GM19463 (cell line): Measurements from ENCODE around the gene ANO9.

ENCODE experiments used
- ATAC-seq: cut with Tn5 transposase; IDR thresholded peaks from one replicate; pipeline ENCODE4 v1.9.1; 2021; ENCODE audit warnings: mild to moderate bottlenecking, moderate library complexity; ENCODE audit not compliant: unreplicated experiment

The ANO9 gene

DNA sequence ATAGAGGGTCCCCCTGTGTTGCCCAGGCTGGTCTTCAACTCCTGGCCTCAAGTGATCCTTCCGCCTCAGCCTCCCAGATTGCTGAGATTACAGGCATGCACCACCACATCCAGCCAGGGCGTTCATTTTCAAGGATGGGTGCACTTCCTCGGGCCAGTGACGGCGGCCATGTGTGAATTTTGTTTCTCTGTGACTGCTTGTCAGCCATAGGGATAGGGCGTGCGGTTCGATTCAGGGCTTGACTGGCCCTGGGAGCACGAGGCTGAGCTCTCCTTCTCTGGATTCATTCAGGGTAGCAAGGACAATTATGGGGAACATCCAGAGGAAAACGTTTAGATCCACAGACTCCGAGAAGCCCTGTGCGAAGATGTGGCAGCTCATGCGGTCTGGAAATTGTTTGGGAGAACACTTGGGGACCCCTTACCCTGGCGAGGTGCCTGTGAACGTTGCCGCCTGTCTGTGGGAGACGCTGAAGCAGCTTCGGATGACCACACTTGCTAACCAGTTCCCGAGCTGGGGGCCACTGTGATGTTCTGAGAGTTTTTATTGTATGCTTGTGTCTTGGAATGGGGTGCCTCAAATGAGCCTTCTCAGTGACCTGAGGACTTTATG, 11.2 kb upstream of the ANO9 start:
- ATAC-seq: no peak

DNA sequence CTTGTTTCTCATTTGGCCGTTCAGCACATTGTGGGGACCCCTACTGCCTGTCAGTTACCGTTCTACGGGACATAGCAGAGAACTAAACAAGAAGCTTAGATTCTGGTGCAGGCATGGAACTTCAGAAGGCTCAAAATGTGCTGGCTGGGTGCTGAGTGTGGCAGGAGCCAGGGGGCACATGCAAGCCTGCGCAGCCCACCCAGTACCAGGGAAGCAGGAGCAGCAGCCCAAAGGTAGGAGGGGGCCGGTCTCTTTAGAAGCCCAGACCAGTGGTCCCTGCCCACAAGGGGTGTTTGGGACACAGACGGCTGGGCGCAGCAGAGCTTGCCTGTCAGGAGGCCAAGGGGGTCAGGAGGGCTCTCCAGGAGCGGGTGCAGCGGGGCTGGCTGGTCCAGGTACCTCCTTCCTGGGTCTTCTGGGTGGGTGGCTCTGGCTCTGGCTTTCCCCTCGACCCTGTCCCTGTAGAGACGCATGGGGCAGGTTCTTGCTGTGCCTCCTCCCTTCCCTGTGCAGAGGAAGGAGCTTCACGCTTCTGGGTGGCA, 10.5 kb upstream of the ANO9 start:
- ATAC-seq: no peak

DNA sequence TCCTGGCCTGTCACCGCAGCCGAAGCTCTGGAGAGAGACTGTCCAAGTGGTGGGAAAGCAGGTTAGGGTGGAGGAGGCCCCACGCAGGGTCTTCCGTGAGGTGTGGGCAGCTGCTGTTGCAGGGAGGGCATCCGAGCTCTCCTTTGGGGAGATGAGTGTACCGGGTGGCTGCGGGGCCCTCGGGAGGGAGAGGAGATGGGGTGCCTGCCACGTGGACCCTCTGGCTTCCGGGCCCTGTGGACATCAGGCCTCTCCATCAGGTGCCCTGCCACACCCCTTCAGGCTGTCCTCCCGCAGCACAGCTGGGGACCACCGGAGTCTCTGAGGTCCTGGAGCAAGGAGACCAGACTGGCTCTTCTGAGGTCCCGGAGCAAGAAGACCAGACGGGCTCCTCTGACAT, 9.9 kb upstream of the ANO9 start:
- ATAC-seq: no peak

DNA sequence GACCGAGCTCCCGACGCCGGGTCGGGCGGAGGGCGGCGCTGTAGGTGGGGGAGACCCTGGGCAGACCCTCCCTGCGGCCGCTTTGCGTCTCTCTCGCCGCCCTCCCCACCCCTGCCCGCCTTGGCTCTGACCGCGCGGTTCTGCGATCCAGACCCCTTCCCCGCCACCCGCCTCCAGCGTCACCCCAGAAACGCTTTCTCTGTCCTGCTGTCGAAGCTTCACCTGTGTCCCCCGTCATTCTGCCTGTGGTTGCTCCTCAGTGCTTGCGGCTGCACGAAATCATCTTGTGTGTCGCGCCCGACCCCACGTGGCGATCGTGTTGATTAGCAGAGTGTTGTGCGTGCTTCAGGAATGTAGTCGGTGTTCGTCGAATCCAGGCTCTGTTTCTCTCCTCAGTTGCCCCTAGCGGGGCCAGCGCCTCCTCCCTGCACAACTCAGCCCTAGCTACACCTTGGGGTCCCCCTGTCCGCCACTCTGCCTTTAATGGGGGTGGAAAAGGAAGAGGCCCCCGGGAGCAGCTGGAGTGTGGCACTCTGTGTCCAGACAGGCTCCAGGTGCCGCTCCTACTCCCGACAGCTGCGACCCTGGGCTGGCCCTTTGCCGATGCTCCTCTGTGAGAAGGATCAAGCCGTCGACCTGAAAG, 9.1 kb upstream of the ANO9 start:
- ATAC-seq: no peak

DNA sequence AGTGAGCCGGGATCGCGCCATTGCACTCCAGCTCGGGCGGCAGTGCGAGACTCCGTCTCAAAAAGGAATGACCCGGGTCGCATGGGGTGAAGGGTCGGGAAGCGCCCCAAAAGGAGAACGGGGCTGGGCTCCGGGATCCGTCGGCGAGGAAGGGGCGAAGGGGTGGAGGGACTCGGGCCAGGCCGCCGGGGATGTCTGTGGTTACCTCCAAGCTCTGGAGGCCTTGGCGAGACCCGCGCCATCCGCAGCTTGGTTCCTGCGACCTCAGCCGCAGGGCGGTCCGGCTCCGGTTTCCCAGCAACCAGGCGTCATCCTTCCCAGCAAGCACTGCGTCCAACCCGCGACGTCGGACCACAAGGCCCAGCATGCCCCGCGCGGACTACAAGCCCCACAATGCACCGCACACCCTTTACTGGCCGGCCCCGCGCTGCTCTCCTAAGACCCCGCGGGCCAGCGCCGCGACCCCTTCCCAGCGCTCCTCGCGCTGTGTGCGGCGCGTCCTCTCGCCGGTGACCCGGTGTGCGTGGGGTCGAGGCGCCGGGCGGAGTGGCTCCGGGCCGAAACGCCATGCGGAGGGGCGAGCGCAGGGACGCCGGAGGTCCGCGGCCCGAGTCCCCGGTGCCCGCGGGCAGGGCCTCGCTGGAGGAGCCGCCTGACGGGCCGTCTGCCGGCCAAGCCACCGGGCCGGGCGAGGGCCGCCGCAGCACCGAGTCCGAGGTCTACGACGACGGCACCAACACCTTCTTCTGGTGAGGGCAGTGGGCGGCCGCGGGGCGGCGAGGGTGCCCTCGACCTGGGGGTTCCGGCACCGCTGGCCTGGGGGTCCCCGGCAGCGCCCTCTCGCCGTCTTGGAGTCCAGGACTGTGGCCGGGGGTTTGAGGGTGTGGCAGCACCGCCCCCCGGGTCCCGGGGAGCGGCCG, 8.3 kb upstream of the ANO9 start, which contains the start of gene PTDSS2:
TSS of gene PTDSS2 (plus strand) at position 391 of the 920 bp plus-strand sequence. CDS start at position 568, 177 bp downstream.
- peak; percentile 73 for ATAC-seq

DNA sequence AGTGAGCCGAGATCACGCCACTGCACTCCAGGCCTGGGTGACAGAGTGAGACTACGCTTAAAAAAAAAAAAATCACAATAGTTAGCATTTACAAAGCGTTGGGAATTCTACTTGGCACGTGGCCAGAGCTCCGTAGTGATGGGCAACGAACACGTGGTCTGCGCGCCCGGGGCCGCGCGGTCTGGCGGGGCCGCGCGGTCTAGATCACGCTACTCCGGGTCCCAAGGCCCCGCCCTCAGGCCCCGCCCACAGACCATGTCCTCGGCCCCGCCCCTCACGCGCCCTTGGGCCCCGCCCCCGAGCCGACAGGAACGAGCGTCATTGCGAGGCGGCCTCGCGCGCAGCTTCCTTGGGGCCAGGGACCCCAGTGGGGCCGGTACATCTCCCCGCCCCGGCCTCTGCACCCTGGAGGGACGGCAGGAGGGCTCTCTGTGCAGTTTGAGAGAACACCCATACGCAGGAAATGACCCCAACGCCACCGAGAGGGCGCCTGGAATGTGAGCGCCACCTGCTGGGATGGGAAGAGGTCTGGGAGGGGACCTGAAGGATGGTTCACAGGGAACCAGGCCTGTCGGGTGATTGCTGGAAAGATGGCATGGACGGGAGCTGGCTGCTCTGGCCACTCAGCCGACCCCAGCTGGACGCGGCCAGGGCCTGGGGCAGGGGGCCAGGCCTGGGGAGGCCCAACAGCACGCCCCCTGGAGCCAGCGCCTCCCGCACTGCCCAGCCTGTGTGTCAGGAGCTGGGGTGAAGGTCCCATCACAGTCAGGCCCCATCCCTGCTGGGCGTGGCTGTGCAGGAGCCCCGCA, 6.3 kb upstream of the ANO9 start:
- peak; percentile 58 for ATAC-seq

DNA sequence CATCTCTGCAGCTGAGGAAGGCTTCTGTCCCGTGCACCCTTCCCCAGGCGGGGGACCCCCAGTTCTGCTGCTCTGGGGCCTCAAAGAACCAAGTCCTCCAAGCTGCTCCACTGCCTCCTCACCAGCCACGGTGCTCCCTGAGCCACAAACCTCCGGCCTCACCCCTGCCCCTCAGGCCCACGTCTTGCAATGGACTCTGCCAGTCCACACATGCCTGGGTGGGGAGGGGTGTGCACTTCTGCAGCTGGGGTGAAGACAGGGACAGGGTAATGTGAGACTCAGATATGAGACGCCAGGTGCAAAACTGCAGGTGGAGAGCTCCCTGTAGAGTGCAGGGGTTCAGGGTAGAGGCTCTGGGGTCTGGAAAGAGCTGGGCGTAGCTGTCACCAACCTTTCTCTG, 5.1 kb upstream of the ANO9 start:
- no peak for ATAC-seq

DNA sequence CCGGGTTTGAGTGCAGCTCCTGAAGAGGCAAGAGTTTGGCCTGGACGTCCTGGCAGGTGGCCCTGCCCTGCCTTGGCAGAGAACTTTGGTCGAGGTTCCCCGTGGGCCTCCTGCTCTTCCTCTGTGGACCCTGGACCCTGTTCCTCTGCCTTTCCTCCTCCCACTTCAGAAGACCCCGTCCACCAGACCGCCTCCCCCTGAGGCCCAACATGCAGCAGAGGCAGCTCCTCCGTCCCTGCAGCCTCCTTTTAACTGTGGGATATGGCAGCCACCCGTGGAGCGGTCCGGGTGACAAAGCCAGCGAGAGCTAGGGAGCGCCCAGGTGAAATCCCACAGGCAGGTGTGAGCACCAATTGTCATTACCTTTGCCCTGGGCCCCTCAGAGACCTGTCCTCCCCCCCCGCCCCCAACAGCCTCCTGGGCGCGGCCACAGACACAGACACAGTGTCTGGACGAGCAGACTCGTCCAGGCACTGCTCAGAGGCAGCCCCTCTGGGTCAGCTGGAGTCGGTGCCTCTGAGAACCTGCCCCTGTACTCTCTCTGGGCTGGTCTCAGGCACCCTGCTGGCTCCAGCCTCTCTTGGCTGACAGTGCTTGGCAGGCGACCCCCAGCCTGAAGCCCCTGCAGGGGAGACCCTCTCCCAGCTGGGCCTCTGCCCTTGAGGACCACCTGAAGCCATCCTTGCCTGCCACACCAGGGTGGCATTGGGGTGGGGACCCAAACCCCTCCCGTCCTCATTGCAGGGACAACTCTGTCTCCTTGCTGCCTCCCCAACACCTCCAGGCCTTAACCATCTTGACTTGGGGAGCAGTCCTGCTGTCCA, 4.2 kb upstream of the ANO9 start:
- no peak for ATAC-seq

DNA sequence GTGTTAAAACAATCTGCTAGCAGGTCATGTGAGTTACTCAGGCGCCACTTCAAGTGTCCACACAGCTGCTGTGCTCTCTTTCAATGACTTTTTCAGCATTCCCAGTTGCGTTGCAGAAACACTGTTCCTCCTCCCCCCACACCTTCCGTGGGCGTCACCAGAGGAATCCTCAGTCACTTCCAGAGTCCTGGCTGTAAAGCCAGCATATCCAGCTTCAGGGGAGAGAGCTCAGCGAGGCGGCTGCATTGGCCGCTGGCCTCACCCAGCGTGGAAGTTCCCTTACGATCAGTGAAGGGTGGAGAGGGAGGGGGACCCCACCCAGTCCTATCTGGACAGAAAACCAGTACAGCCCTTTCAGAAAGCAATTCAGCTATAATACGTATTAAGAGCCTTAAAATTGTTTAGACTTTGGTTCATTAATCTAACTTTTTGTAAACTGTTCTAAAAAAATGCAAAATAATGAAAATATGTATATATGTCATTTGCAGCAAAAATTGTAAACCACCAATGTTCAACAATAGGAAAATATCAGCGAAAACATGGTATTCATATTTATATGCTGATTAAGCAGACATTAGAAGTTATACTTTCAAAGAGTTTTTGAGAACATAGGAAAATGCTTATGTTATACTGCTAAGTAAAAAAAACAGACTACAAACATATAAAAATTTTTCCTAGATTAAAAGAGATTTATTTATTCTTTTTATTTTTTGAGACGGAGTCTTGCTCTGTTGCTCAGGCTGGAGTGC, 2.8 kb upstream of the ANO9 start:
- ATAC-seq: no peak

DNA sequence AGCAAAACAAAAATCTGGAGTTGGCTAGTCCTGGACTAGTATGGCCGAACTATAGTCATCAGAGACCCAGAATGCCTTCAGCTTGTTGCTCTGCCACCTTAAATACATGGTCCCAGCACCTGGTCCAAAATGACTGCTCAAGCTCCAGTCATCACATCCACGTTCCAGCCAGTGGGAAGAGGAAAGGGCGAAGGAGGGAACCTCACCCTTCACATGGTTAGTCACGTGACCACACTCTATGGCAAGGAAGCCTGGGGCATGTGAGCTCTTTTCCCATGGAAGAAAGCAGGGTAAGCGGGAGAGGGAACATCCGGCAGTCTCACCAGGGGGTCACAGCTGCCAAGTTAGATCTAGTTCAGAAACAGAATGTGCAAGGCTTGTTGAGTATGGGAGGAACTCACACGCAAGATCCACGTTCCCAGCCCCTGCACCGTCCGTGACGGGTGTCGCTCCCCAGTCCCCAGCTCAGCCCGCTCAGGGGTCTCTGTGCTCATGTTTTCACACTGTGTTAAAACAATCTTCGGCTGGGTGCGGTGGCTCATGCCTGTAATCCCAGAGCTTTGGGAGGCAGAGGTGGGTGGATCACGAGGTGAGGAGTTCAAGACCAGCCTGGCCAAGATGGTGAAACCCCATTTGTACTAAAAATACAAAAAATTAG, 1.9 kb upstream of the ANO9 start:
- no peak for ATAC-seq

DNA sequence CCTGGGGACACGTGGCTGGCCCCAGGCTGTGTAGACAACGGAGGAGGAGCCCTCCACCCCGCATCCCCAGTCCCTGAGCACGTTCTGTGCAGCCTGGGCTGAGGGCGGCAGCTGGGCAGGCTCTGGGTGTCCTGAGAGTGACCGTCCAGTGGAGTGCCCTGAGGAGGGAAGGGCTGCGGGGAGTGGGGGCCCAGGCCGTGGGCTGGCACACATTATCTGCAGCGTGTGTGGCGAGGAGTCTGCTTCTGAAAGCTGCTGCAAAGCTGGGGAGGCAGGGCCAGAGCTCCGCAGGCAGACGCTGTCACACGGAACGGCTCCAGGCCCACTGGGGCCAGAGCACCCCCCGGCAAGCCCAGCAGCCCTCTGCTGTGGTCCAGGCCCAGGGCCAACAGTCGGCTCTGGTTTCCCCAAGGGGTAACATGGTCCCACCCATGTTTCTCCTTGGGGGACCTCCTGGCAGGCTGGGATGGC, 835 bp upstream of the ANO9 start:
- ATAC-seq: no peak

DNA sequence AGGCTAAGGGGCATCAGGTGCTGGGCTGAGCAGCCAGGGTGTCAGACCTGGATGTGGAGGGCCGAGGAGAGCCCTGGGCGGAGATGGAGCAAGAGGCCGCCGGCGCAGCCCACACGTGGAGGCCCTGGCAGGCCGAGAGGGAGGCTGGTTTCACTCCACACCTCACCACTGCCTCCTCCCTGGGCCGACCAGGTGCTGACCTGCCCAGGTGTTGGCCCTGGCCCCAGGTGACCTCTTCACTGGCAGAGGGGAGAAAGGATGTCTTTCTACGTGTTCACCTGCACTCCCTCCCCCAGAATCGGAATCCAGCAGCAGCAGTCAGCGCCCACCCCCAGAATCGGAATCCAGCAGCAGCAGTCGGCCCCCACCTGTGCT, 781 bp downstream of the ANO9 start:
- no peak for ATAC-seq

DNA sequence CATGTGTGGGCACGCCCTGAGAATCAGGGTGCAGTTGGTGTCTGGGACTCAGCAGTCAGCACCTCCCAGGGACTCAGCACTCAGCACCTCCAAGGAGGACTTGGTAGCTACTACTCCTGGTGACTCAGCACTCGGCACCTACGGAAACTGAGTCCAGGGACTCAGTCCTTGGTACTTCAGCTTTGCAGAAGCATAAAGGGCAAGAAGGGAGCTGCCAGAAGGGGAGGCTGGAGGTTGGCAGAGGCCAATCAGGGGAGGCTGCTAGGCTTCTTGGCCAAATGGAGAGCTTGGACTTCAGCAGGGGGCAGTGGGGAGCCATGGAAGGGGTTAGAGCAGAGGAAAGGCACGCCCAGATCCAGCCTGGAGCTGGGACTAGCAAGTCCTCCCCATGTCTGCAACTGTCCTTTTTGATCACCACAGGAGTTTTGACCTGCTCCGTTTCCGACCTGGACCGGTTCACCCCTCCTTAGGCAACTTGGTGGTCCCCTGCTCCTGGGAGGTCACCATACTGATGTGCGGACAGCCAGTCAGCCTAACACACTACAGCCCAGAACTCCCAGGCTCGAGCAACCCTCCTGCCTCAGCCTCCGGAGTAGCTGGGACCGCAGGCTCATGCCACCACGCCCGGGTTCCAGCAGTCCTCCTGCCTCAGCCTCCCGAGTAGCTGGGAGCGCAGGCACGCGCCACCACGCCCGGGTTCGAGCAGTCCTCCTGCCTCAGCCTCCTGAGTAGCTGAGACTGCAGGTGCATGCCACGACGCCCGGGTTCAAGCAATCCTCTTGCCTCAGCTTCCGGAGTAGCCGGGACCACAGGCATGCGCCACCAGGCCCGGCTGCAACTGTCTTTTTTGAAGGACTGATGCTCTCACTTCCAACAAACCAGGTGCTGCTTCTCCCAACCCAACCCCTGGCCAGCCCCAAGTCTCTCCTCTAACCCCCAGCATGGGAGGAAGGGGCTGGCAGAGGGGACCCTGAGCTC, 1.5 kb downstream of the ANO9 start:
- ATAC-seq: no peak

DNA sequence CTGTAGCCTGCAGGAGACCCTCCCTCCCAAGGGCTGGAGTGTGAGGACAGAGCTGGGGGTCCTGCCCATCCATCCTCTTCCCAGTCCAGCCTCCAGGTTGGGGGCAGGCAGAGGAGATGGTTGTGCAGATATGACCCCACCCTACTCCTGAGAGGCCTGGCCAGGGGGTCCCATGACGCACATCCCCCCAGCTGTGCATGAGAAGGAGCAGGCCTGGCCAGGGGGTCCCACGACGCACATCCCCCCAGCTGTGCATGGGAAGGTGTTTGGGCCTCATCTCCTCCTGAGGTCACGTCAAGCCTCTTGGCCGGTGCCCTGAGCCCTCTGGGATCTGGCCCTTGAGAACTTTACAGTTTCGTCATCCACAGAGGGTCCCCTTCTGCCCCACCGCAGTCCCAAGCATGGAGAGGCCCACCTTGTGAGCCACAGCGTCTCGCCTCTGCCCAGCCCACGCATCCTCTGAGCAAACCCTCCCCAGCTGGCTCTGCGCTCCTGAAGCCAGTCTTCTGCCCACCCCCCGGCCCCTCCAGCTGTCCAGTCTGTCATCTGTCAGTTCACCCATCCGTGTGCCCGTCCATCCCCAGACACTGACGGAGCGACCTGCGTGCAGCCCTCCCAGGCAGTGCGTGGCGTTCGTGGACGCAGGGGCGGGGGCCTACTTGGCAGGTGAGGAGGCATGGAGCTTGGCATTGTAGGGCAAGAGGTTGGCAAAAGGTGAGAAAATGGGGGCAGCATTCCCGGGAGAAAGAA, 2.3 kb downstream of the ANO9 start:
- ATAC-seq: no peak

DNA sequence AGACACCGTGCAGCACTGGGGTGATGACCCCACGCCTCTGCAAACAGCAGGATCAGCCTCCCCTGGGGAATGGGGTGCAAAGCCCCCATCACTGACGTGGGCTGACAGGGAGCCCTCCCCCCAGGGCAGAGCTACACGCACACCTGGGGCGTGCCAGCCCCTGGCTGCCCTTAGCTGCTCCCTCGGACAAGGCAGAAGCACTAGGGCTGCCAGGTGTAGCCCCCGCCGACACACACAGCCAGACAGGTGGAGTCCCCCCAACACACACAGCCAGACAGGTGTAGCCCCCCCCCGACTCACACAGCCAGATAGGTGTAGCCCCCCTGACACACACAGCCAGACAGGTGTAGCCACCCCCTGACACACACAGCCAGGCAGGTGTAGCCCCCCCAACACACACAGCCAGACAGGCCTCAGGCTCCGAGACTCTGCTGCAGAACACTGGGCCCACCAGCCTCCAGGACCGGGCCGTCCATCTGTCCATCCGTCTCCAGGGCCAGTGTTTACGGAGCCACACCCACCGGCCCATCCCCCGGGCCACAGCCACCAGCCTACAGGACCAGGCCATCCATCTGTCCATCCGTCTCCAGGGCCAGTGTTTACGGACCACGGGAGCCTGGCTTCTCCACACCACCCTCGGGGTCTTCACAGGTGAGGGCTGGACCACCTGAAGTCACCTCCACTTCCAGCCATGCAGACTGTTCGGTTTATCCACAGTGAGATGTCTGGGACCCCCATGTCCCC, 3.5 kb downstream of the ANO9 start:
- no peak for ATAC-seq
